Measurements from ENCODE around the gene IFI27L1.
"Not testable (repeated sequence)": the region's sequence is repeated elsewhere in the genome, so short reads cannot be mapped to it uniquely, and the experiment has no call there.

The IFI27L1 gene

GRCh38 chr14:94048691-94049624 lies 32.2 kb upstream of the IFI27L1 start:
- DNase-seq, result no peak

DNA sequence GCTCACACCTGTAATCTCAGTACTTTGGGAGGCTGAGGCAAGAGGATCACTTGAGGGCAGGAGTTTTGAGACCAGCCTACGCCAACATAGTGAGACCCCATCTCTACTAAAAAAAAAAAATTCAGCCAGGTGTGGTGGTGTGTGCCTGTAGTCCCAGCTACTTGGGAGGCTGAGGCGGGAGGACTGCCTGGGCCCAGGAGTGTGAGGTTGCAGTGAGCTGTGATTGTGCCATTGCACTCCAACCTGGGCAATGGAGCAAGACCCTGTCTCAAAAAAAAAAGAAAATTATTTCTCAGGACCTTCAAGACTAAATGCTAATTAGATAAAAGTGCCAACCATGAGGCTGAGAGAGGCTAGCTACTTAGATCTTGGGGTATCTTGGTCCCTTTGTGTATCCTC lies 31.5 kb upstream of the IFI27L1 start:
- no peak for DNase-seq

GRCh38 chr14:94050231-94050880 lies 30.8 kb upstream of the IFI27L1 start:
- no peak for DNase-seq

GRCh38 chr14:94051115-94051514 lies 30.0 kb upstream of the IFI27L1 start:
- DNase-seq, result no peak

GRCh38 chr14:94051779-94052178 lies 29.3 kb upstream of the IFI27L1 start:
- DNase-seq, result no peak

DNA sequence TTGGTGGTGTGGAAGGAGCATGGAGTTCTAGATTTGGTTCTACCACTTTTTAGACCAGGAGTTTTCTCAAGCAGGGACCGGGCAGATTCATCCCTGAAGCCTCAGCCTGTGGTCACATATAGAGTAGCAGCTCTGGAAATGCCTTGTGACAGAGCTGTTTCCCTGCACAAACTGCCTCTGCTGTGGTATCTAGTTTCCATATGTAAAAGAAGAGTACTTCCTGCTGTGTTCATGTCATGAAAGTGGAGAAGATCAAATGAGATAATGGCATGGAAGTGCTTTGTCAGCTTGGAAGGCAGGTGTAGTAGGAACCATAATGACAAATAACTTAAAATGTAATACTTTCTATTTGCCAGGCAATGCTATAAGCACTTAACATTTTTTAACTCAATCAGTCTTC lies 28.9 kb upstream of the IFI27L1 start:
- no peak for DNase-seq

- no peak for DNase-seq
Measured at GRCh38 chr14:94052662-94053061, 28.4 kb upstream of the IFI27L1 start.

- DNase-seq, result no peak
Measured at GRCh38 chr14:94054401-94054800, 26.7 kb upstream of the IFI27L1 start.

- DNase-seq, result no peak
Measured at GRCh38 chr14:94054936-94055335, 26.2 kb upstream of the IFI27L1 start.

DNA sequence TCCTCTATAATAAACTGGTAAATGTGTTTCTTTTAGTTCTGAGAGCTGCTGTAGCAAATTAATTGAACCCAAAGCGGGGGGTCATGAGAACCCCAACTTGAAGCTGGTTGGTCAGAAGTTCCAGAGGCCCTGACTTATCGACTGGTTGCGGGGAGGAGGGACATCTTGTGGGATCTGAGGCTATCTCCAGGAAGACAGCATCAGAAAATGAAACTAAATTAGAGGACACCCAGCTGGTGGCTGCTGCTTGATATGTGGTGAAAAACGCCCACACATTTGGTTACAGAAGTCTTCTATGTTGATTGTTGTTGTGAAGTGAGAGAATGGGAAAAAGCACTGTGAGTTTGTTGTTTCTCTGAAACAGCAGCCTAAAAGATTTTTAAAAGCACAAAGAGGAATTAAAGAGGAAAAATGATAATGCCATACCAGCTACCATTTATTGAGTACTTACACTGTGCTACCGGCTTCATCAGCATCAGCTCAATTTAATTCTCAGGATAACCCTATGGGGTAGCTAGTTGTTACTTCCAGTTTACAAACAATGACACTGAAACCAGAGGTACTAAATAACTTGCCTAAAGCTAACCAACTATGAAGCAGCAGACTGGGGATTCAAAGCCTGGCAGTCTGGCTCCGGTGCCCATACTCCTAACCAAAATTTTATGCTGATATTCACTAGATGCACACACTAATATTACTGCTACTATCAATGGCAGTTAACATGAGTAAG lies 24.4 kb upstream of the IFI27L1 start:
- DNase-seq, result no peak

GRCh38 chr14:94058128-94058673 lies 22.9 kb upstream of the IFI27L1 start:
- no peak for DNase-seq

DNA sequence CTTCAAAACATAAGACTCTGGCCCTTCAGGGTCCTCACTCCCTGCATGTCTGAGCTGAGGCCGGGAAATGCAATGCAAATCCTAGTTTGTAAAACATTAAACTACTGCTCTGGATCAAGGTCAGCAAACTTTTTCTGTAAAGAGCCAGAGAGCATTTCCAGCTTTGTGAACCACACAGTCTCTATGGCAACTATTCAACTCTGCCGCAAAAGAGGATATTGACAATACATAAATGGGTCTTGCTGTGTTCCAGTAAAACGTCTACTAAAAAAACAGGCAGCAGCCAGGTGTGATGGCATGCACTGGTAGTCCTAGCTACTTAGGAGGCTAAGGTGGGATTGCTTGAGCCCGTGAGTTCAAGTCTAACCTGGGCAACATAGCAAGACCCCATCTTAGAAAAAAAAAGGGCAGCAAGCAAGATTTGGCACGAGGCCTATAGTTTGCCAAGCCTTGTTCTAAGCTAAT lies 22.4 kb upstream of the IFI27L1 start:
- no peak for DNase-seq

- DNase-seq, result no peak
Measured at GRCh38 chr14:94059998-94060397, 21.1 kb upstream of the IFI27L1 start.

GRCh38 chr14:94062344-94062940 lies 18.7 kb upstream of the IFI27L1 start:
- peak; percentile 58 for DNase-seq

DNA sequence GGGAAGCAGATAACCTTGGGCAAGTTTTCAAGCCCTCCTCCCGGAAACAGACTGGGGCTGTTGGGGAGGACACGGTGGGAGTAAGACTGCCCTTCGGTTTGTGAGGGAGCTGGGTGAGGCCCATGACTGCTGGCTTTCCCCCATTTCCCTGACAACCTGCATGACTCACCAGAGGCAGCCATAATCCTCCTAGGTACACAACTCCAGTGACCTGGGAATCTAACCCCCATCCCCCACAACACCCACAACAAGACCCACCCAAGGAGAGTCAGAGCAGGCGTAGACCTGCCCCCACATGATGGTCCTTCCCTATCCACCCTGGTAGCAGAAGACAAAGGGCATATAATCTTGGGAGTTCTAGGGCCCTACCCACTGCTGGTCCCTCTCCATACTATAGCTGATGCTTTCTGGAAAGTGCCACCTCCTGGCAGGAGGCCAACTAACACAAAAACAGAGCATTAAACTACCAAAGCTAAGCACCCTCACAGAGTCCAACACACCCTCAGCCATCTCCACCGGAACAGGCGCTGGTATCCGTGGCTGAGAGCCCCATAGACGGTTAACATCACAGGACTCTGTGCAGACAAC lies 14.9 kb upstream of the IFI27L1 start:
- no peak for DNase-seq

DNA sequence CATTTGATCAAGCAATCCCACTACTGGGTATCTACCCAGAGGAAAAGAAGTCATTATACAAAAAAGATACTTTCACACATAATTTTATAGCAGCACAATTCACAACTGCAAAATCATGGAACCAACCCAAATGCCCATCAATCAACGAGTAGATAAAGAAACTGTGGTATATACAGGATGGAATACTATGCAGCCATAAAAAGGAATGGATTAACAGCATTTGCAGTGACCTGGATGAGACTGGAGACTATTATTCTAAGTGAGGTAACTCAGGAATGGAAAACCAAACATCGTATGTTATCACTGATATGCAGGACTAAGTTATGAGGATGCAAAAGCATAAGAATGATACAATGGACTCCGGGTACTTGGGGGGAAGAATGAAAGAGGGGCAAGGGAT lies 9.0 kb upstream of the IFI27L1 start:
- DNase-seq, result not testable (repeated sequence)

DNA sequence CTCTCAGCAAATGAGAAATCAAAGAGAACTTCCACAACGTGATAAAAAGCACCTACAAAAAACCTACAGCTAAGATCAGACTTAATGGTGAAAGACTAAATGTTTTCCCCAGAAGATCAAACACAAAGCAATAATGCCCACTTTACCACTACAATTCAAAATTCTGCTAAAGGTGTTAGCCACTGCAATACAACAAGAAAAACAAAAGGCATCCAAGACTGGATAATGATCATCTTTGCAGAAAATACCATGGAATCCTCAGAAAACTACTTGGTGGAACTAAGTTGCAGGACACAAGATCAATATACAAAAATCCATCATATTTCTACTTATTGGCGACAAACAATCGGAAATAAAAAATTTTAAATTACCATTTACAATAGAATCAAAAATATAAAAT lies 6.6 kb upstream of the IFI27L1 start:
- no peak for DNase-seq

DNA sequence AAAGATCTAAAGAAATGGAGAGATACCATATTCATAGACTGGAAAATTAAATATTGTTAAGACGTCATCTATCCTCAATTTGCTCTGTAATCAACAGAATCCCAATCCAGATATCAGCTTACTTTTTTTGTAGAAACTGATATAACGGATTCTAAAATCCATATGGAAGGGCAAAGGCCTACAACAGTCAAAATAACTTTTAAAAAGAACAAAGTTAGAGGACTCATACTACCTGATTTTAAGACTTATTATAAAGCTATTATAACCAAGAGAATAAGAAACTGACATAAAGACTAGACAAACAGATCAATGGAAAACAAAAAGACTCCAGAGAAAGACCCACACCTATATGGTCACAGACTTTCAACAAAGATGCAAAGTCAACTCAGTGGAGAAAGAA lies 6.1 kb upstream of the IFI27L1 start:
- DNase-seq, result no peak

DNA sequence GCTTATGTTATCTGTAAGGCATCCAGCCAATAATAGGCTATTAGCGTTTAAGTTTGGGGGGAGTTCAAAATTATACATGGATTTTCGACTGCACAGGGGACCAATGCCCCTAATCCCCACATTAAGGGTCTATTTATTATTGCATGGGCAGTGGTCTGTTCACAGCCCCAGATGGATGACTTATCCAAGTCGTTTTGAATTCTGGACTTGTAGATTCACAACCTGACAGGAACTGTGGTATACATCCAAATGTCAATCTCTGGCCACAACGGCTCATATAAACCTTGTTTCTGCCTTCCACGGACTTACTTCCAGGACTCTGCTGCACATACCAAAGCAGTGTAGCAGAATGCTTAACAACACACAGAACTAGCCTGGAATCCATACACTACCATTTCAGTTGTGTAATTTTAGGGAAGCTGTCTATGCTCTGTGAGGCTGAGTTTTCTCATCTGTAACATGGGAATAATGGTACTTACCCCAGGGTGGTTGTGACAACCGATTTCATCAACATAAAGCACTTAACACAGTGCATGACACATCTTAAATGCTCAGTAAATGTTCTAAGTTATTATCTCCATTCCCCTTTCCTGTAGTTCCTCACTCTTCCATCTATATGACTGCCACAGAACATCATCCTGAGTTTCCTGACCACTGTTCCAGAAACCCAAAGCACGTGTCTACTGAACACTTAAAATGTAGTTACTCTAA lies 3.8 kb upstream of the IFI27L1 start:
- DNase-seq, result no peak

GRCh38 chr14:94077823-94078222 lies 3.3 kb upstream of the IFI27L1 start:
- DNase-seq, result no peak

DNA sequence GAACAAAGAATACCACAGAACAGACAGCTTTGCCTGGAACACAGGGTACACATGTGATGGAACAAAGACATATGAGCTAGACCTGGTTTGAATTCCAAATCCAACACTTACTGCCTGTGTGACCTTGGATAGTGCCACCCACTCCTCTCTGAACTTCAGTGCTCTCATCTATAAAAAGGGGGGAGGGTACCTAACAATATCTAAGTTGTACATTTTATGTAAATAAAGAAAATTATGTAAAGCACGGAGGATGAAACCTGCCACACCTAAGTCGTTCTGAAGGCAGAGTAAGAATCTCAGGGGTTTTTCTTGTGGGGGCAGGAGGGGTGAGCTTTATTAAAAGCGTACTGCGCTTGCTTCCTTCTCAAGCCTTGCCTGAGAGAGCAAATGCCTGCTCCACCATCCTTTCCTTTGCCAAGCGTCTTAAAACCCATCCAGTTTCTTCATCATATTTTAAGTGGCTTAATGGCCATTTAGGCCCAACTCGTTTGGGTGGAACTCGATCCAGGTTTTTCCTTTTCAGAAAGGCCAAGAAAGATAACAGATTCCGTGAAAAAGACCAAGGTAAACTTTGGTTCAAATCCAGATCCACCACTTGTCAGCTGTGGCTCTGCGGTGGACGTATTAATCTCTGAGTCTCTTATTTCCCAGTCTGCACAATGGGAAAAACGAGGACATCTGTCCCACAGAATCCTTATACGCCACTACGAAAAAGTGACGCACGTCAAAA lies 1.1 kb upstream of the IFI27L1 start:
- peak; percentile 52 for DNase-seq
